ENCODE measurements around the gene HELZ.
"Not testable (repeated sequence)": the region's sequence is repeated elsewhere in the genome, so short reads cannot be mapped to it uniquely, and the experiment has no call there.

Gene HELZ

GRCh38 chr17:67111808-67112207, 133.2 kb downstream of the HELZ start:
- DNase-seq: no peak

- DNase-seq: no peak
Measured at GRCh38 chr17:67111327-67111726, 133.7 kb downstream of the HELZ start.

- DNase-seq: no peak
Measured at GRCh38 chr17:67110619-67111018, 134.4 kb downstream of the HELZ start.

DNA sequence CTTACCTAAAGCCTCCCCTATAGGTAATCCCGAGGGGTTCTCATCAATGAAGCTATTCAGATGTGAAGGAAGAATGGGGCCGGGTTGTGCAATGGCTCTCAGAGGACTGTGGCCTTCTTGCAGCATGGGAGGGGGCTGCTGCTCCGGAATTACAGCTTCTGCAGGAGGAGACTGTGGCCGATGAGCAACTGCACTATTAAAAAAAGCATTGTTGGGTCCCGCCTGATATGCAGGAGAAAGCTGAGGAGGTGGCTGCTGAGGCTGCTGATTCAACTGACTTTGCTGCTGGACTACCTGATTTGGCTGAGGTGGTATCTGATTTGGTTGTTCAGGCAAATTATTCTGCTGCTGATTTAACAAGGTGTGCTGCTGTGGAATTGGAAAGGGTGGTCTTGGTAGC, 135.9 kb downstream of the HELZ start:
- DNase-seq: no peak

DNA sequence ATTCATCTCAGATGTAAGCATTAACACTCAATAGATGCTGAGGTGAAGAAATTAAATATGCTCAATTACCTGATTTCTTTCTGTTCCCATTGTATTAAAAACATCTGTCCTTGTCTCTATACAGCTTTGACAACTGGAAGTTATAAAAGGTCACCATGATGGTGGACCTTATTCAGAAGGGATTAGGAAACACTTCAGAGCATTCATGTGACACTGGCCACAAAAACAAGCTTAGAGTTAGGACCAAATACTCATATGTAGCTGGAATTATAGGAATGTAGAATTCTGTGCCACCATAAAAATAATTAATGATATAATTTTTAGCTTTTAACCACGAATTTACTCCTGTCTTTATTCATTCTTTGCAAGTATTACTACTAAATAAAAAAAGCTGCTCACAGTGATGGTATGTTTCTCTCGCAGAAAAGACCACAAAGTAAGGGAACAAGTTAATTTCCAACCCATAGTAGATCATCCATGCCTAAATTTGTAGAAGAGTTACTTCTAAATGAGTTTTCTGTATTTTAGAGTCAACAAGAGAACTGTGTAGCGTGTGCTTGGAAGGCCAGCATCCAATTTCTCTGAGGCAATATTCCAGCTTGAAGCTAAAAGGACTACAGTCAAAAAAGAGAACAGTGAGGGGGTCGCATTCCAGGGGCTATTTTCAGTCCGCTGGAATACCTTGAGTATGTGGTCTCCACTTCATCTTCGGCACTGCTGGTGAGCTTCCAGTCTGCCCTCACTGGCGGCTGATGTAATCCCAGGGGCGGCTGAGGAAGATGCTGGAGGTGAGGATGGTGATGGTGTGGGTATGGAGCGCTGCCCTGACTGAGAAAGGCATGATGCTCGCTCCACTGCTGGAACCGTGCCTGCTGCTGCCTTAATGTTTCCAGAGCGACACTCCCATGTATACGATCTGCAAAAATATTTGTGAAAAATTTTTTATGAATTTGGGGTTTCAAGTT, 136.9 kb downstream of the HELZ start:
- DNase-seq: no peak

DNA sequence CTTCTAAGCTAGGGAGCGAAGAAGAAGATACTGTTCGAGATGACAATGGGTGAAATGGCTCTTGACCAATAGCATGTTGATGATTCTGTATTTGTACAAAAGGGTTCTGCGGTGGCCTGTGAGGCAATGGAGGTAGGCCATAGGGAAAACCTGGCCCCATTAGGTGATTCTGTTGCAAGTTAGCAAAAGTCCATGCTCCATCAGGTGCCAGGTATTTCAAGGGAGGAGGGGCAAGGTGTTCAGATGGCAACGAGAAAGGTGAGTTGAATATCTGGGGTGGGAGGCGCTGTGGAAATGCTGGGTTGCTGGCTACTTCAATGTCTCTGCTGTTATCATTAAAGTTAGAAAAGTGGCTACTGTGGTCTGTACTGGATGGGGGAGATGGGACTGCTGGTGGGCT, 137.8 kb downstream of the HELZ start:
- no peak for DNase-seq

- DNase-seq: no peak
Measured at GRCh38 chr17:67105213-67105612, 139.8 kb downstream of the HELZ start.

GRCh38 chr17:67104641-67105040, 140.4 kb downstream of the HELZ start:
- DNase-seq: not testable (repeated sequence)

DNA sequence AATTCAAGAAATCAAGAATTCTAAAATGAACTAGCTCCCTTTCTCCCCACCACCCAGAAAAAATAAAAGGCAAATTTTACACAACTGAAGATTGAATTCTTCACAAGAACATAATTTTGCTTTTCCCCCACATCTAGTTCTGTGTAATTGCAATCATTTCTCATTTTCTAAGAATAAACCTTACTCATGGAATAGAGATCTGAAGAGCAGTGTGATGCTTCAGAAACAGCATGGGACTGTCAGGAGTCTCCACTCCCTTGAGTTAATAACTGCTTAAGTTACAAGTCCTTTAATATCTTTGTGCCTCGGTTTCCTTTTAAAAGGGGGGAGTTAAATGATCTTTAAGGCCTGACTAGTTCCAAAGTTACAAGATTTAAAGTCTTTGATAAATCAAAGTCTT, 147.0 kb downstream of the HELZ start:
- DNase-seq: no peak

DNA sequence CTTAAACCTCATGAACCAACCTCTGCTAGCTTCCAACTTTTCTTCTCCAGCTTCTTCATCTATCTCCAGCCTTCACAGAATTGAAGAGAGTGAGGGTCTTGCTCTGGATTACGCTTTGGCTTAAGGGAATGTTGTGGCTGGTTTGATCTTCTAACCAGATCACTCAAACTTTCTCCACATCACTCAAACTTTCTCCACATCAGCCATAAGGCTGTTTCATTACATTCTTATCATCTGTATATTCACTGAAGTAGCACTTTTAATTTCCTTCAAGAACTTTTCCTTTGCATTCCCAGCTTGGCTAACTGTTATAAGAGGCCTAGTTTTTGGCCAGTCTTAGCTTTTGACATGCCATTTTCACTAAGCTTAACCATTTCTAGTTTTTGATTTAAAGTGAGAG, 148.4 kb downstream of the HELZ start:
- DNase-seq: no peak

DNA sequence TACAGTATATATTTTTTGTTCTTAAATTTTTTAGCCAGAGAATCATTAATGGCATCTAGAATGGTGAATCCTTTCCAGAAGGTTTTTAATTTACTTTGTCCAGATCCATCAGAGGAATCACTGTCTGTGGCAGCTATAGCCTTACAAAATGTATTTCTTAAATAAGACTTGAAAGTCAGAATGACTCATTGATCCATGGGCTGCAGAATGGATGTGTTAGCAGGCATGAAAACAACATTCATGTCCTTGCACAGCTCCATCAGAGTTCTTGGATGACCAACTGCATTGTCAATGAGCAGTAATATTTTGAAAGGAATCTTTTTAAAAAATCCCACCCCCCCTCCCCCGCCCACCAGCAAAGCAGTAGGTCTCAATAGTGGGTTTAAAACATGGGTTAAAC, 149.2 kb downstream of the HELZ start:
- DNase-seq: no peak

DNA sequence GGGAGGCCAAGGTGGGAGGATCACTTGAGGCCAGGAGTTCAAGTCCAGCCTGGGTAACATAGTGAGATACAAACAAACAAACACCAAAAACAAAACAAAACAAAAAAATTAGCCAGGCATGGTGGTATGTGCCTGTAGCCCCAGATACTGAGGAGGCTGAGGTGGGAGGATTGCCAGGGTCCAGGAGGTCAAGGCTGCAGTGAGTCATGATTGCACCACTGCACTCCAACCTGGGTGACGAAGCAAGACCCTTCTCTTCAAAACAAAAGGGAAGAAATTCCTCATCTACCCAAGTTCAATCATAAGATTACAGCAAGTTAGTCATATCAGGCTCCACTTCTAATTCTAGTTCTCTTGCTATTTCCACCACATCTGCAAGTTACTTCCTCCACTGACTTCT, 149.7 kb downstream of the HELZ start:
- not testable (repeated sequence) for DNase-seq

DNA sequence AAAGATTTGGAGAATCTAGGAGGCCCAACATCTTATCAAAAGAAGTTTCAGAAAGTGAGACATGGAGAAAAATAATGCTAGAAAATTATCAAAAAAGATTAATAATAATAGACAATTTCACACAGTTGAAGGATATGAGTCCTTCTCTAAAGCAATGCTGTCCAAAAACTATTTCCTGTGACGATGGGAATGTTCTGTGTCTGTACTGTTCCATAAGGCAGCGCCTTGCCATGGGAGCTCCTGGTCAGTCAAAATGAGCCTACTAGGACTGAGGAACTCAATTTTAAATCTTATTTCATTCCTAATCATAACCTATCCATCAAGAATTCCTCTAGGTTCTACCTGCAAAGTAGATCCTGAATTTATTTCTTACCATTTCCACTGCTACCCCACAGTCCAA, 151.6 kb downstream of the HELZ start:
- DNase-seq: no peak

- DNase-seq: not testable (repeated sequence)
Measured at GRCh38 chr17:67092710-67093109, 152.3 kb downstream of the HELZ start.

DNA sequence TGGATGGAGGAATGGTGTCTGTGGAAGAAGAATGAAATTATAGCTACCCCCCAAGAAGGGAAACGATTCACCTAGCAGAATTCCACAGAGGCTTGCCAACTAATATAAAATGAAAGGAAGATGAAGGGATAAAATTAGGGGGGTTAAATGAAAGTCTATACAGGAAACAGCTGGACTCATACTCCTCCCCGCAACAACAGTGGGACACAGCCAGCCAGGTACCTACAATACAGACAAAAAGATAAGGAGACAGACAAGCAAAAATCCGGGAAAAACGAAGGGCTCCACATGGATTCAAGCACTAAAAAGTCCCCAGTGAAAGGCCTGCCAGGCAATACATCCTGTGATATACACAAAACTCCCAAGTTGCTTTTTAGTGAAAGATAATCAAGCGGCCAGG, 152.7 kb downstream of the HELZ start:
- no peak for DNase-seq

- DNase-seq: no peak
Measured at GRCh38 chr17:67090341-67090740, 154.7 kb downstream of the HELZ start.

DNA sequence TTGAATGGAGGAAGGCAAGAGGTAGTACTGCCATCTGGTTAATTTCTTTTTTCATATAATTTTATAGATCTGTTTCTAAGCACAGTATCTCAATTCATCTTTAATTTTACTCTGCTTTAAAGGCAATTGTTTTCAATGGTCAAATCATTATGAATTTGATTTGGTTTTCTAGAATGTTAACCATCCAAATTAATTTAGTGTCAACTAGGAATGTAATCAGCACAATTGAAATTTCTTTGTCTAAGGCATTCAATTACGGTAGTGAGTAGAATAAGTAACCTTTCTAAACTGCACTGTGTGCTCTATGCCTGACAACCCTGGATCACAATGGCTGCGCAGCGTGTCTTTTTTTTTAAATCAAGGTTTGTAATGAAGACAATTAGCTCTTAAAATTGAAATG, 156.4 kb downstream of the HELZ start:
- no peak for DNase-seq

DNA sequence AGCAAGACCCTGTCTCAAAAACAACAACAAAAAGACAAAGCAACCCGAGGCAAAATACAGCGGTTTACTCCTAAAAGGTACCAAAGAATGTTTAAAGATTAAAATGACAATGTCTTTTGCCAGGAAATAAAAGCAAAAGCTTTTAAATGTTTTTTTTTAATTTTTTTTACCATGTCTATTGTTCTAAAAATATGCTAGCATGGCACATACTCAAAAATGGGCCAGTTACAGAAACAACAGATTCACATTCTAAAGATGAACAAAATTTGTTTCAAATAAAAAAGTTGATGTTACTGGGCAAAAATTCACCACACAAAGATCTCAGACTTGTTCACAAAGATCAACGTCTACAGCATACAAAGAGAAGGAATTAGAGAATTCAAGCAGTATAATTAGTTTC, 159.6 kb downstream of the HELZ start:
- DNase-seq: no peak

DNA sequence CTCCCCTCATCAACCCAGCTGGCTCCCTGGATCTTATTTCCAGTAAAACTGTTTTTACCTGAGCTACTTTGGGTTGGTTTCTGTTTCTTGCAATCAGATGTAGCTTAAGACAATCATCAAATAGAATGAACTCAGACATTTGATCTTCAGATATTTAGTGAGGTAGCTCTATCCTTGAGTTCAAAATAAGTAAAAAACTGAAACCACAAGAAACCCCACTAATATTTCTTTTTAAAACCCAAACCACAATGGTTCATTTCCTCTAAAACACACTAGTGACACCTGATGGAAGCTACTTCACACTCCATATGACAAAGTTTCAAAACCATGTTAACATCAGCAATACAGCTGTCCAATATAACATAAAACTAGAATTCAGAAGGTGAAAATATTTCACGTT, 162.9 kb downstream of the HELZ start:
- no peak for DNase-seq

GRCh38 chr17:67080804-67081203, 164.2 kb downstream of the HELZ start:
- no peak for DNase-seq

DNA sequence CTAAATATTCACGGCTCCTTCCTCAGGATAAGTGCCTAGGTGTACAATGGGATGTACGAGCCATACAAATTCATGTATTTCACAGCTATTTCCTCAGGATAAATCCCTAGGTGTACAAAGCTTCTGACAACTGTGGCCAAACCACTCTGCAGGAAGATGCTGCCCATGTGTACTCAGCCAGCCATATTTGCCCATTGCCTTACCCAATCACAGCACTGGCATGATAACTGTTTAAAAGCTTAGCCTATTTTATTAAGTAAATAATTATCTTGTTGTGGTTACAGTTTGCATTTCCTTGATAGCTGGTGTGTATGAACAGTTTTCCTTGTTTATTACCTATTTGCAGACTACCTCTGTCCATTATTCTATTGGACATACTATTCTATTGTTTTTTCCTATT, 165.5 kb downstream of the HELZ start:
- DNase-seq: no peak

- DNase-seq: no peak
Measured at GRCh38 chr17:67078292-67078691, 166.7 kb downstream of the HELZ start.

DNA sequence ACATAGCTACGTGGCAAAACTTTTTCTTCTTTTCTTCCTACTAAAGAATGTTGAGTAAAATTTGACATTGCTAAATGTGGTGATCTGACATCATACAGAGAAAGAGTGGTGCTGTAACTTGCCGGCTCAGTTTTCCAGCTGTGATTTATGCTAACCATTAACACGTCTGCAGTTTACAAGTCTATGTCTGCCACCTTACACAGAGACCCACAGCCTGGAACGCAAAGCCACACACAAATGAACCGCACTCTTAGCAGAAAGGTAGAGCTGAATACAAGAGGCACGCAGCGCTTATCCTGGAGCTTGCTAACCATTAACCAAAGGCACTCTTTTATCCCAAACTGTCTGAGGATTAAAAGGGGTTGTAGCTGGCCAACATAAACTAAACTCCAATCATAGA, 168.7 kb downstream of the HELZ start:
- DNase-seq: no peak

DNA sequence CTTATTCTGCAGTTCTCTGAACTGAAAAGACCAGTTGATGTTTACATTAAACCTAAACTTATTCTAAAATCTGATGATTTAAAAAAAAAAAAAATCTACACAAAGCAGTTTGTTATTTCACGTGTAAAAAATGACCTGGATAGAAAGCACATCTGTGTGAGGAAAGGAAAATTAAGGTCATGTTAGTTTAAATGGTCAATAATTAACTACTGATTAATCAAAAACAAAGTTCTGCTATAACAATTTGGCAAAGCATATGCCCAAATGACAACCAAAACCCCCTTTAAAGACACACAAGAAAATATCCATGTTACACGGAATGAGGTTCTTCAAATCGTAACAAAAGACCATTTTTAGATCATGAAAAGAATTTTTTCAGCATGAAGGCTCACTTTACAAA, 170.2 kb downstream of the HELZ start:
- no peak for DNase-seq

- DNase-seq: no peak
Measured at GRCh38 chr17:67072885-67073284, 172.1 kb downstream of the HELZ start.
